Activated T-cell treated with anti-CD3 and anti-CD28 coated beads for 4 hours (primary cell): Measurements from ENCODE around the gene OR2T5.
"Not testable (repeated sequence)": the region's sequence is repeated elsewhere in the genome, so short reads cannot be mapped to it uniquely, and the experiment has no call there.

Experiments
- DNase-seq: peaks from one replicate; pipeline ENCODE4 v3.0.0-alpha.2; 2020

Gene OR2T5

DNA sequence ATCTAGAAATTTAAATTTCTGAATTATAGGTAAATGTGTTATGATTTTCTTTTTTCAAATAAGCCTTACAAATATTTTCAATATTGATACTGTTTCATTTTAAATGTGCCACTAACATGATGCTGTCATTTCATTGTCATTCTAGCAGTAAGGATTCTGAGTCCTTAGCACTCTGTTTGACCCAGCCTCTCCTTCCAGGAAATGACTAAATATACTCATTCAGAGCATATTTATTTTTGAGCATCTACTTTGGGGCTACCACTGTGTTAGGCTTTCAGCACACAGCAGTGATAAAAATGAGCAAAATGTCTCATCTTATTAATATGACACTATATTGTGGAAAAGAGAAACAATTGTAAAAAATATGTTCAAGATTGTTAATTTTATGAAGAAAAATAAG, 21.8 kb downstream of the OR2T5 start:
- not testable (repeated sequence) for DNase-seq

DNA sequence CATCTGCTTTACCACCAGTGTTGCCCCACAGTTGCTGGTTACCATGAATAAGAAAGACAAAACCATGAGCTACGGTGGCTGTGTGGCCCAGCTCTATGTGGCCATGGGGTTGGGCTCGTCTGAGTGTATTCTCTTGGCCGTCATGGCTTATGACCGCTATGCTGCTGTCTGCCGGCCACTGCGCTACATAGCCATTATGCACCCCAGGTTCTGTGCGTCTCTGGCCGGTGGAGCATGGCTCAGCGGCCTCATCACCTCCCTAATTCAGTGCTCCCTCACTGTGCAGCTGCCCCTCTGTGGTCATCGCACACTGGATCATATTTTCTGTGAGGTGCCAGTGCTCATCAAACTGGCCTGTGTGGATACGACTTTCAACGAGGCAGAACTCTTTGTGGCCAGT, 33.5 kb downstream of the OR2T5 start:
- DNase-seq = no peak

DNA sequence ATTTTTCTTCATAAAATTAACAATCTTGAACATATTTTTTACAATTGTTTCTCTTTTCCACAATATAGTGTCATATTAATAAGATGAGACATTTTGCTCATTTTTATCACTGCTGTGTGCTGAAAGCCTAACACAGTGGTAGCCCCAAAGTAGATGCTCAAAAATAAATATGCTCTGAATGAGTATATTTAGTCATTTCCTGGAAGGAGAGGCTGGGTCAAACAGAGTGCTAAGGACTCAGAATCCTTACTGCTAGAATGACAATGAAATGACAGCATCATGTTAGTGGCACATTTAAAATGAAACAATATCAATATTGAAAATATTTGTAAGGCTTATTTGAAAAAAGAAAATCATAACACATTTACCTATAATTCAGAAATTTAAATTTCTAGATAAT, 49.1 kb downstream of the OR2T5 start:
- DNase-seq = not testable (repeated sequence)
